Measurements from ENCODE around the gene MTG1.

DNA sequence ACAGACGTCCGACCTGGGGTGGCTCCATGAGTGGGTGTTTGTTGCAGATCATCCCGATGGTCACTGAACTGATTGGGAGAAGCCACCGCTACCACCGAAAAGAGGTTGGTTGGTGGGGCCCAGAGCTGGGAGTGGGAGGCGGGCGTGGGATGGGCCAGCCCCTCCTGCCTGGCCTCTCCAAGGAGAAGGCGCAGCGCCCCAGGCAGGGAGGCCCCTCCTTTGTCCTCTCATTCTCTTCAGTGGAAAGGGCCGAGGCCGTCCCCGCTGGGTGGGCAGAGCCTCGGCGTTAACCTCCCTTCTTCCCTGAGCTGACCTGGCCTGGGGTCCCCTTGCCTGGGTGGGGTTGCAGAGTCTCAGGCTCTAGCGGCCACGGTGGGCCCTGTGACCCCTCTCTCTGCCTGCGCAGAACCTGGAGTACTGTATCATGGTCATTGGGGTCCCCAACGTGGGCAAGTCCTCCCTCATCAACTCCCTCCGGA lies 5.2 kb downstream of the MTG1 start:
- TF ChIP-seq POLR2A (IDR thresholded peaks at IDR 0.05), result no peak
- TF ChIP-seq, protein P1, sequence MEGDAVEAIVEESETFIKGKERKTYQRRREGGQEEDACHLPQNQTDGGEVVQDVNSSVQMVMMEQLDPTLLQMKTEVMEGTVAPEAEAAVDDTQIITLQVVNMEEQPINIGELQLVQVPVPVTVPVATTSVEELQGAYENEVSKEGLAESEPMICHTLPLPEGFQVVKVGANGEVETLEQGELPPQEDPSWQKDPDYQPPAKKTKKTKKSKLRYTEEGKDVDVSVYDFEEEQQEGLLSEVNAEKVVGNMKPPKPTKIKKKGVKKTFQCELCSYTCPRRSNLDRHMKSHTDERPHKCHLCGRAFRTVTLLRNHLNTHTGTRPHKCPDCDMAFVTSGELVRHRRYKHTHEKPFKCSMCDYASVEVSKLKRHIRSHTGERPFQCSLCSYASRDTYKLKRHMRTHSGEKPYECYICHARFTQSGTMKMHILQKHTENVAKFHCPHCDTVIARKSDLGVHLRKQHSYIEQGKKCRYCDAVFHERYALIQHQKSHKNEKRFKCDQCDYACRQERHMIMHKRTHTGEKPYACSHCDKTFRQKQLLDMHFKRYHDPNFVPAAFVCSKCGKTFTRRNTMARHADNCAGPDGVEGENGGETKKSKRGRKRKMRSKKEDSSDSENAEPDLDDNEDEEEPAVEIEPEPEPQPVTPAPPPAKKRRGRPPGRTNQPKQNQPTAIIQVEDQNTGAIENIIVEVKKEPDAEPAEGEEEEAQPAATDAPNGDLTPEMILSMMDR (IDR thresholded peaks at IDR 0.05), result no peak
